OCI-LY1 (cell line): Measurements from ENCODE around the gene PPP2R2B.

Experiments
- CTCF ChIP-seq: fragments of 200-600 bp; sonication (generic), shearing (Covaris generic); IDR thresholded peaks from 2 replicates; pipeline ENCODE4 v1.5.1; 2017; ENCODE audit warnings: mild to moderate bottlenecking, antibody characterized with exemption, low read length, moderate library complexity, mixed read lengths
- EZH2 ChIP-seq: fragments of 200-600 bp; sonication (generic), shearing (Covaris generic); IDR thresholded peaks from 2 replicates; pipeline ENCODE4 v1.8.0; 2017; ENCODE audit warnings: borderline replicate concordance, mixed run types, mild to moderate bottlenecking, antibody characterized with exemption, low read length, moderate library complexity, mixed read lengths

- TF ChIP-seq CTCF (no peak), EZH2 (no peak)
These were observed 119.6 kb downstream of the PPP2R2B start for GRCh38 chr5:146758938-146759337.
